ENCODE data around the gene SLC35E4.

GRCh38 chr22:30591588-30592359 lies 43.8 kb upstream of the SLC35E4 start, which contains the start of gene PES1:
- TF ChIP-seq CTCF (IDR thresholded peaks at IDR 0.05) (no peak), POLR2A (IDR thresholded peaks at IDR 0.05) (peak in 1 of 2 donors; percentile 37)

All from adrenal gland (tissue), 5 donors.